GM11168 (cell line): ENCODE measurements around the gene NAA50.

Source experiments
- in situ Hi-C: fragments of 300-500 bp; cut with MboI; formaldehyde crosslinking; loops from one replicate; pipeline ENCODE4 v1.12.0; 2022; ENCODE audit warnings: low sequenced_read_pairs; ENCODE audit not compliant: unreplicated experiment

The NAA50 gene

GRCh38 chr3:113745756-113746547 lies at the start of gene NAA50:
Gene NAA50 (minus strand): TSS chr3:113746249. CDS start chr3:113745949, 300 bp downstream.
- in situ Hi-C loops, result no loop called here

GRCh38 chr3:113795693-113796092 lies 49.6 kb upstream of the NAA50 start:
- in situ Hi-C loops, result no loop called here

DNA sequence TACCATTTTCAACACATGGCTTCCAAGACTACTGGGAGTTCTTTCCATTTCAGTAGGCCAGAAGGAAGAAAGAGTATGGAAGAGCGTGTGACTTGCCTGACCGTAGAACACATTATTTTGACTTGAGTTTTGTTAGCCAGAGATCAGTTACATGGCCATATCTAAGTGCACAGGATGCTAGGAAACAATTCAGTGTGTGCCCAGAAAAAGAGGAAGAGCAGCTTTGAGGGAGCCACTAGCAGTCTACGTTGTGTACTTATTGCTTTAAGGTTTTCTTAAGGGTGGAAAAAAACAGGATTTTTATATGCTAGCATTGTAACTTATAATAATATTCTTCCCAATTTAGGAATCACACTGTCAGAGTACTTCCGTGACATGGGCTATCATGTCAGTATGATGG lies 48.5 kb upstream of the NAA50 start:
- in situ Hi-C loops, result no loop called here

DNA sequence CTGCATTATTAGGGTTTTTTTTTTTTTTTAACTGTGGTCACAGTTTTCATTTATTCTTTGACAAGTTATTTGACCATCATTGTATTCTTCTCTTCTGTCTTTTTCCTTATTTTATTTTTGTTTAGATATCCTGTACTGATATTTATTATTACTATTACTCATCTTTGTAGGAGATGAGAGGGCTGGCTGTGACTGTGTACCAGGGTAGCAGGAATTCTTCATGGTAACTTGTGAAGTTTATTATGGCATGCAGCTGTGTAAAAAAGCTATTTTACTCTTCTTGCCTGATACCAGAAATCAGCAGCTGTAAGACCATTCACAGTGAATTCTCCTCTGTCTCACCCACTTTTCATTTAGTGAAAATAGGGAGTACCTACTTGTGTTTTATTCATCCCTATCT lies 45.3 kb upstream of the NAA50 start:
- in situ Hi-C loops, result no loop called here

- in situ Hi-C loops, result no loop called here
Measured at GRCh38 chr3:113783980-113784379, 37.9 kb upstream of the NAA50 start.

- in situ Hi-C loops, result no loop called here
Measured at GRCh38 chr3:113783463-113783862, 37.4 kb upstream of the NAA50 start.

DNA sequence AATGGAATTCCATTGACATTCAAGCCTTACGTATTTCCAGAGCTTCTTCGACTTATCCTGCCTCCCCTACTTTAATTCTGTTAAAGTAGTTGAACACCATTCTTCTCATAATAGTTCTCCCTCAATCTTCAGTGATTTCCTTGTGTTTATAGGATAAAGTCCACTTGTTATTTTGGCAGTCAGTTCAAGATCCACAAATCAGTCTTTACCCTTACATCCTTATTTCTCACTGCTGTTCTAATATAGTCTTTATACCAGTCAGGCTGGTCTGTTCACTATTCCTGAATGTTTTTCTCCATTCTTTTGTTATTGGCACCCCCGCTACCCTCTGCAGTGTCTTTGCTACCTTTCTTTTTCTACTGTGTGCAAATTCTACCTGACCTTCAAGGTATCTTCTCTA lies 30.5 kb upstream of the NAA50 start:
- in situ Hi-C loops, result no loop called here

- in situ Hi-C loops, result no loop called here
Measured at GRCh38 chr3:113775516-113775915, 29.5 kb upstream of the NAA50 start.

DNA sequence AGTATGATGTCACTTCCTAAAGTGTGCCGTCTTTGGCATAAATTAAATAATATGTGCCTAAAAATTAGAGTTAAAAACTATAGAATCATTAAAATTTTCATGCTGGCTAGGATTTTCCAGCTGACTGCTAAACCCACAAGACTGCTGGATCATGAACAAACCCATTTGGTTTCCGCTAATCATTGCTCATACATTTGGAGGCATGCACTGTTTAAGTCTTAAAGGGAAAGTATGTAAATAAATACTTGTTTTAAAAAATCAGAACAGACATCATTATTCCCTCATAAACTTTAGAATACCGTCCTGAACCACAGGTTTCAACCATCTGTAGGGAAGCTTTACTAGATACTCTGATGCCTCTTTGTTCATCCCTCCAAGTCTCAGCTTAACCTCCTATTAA lies 27.3 kb upstream of the NAA50 start:
- in situ Hi-C loops, result no loop called here

GRCh38 chr3:113771993-113772392 lies 25.9 kb upstream of the NAA50 start:
- in situ Hi-C loops, result no loop called here

DNA sequence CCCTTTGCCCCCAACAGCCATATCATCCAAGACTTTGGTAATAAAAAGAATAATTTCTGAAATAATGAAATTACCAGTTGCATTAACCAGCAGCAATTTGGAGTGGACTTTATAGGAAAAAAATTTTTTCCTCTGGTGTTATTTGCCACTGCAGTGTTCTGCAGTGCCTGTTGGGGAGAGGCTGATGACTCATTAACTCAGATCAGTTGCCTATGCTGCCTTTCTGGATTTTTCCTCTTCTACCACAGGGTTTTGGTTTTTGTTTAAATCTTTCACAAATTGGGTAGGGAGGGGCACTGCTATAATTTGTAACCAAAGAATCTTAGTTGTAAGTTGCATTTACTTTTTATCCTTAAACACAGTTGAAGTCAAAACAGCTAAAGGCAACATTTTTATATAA lies 23.5 kb upstream of the NAA50 start:
- in situ Hi-C loops, result no loop called here

- in situ Hi-C loops, result no loop called here
Measured at GRCh38 chr3:113764698-113765097, 18.6 kb upstream of the NAA50 start.

DNA sequence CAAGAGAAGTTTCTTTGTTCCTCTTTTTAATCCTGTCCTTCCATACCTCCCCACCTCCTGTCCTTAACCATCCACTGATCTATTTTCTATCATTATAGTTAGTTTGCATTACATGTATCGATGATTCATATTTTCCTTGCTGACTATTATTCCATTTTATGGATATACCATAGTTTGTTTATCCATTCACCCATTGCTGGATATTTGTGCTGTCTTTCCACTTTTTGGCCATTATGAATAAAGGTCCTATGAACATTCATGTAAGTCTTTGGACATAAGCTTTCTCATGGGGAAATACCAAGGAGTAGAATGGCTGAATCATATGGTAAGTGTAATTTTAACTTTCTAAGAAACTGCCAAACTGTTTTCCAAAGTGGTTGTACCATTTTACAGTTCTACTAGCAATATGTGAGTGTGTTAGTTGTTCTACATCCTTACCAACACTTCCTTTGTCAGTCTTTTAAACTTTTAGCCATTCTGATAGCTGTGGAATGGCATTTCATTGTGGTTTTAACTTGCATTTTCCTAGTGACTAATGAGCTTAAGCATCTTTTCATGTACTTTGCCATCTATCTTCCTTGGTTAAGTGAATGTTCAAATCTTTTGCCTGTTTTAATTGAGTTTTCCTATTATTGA lies 12.5 kb upstream of the NAA50 start:
- in situ Hi-C loops, result no loop called here

DNA sequence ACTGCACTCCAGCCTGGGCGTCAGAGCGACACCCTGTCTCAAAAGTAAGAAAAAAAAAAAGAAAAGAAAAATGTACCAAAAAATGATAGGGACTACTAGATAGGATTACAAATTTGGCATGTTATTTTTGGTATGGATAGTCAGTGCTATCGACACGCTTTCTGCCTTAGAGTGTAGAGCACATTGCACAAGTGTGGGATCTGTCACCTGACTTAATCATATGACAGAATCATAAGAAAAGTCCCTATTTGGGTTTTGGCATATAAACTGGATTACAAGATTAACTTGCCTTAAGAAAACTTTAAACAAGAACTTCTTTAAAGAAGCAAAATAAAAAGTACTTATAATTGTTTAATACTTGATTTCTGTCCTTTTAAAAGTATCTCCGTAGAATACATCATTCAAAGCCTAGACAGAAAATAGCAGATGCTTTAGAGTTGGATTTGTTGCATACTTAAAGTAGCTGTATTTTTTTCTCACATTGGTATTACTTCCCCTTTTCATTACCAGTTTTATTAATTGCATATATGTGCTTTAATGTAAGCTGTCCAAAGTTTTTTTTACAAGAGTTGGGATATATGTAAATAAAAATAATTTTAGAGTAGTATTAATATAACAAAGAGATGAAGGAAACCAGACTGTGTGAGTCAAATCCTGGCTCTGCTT lies 8.6 kb upstream of the NAA50 start:
- in situ Hi-C loops, result no loop called here

DNA sequence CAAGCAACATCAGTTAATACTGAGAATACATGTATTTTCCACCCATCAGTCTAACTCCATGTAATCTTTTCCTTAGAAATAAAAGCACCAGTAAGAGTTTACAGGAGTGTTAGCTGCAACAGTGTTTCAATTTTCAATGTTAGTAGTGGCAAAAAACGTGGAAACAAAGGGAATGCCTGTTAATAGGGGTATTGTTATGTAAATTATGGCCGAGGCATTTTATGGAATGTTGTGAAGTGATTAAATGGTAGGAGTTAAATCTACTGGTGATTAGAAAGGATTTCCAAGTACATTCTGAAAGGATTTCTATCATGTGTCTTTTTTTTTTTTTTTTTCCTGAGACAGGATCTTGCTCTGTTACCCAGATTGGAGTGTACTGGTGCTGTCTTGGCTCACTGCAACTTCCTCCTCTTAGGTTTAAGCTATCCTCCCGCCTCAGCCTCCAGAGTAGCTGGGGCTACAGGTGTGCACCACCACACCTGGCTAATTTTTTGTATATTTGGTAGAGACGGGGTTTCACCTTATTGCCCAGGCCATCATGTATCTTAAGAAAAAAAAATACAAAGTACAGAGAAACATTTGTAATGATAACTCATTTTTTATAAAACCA lies 7.4 kb upstream of the NAA50 start:
- in situ Hi-C loops, result no loop called here

- in situ Hi-C loops, result no loop called here
Measured at GRCh38 chr3:113751141-113751540, 5.1 kb upstream of the NAA50 start.

- in situ Hi-C loops, result no loop called here
Measured at GRCh38 chr3:113747283-113748046, 1.4 kb upstream of the NAA50 start.

DNA sequence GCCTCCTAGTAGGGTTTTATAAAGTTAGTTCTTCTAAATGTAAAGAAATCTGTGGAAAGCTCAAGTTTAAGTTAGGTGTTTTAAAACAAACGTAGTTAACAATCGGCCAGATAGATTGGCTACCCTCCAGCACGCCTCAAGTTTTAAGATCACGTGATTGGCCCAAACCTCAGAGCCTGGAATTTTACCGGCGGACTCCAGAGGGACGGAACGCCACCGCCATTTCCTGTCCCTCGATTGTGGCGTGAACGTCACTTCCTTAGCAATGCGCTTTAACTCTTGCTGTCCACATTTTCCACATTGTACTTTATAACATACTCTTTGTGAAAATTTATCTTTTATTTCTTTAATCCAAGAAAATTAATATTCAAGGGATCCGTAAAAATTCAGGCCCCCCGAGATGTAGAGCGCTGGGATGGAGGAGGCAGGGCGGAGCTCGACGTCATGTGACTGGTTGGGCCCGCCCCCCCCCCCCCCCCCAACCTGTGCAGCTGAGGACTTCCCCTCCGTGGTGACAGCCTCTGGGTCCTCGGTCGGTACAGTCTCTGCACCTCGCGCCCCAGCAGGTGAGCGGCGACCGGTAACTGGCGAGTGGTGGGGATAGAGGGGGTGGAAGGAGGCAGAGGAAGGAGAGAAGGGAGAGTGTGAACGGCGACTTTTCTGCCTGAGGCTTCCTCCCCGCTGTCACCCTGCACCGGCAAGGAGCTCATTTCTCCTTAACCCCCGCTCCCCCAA lies 666 bp upstream of the NAA50 start, which contains the start of gene ATP6V1A:
ATP6V1A (plus strand) TSS at position 488 of the 735 bp plus-strand sequence. CDS start 31,719 bp downstream, outside the sequence.
- in situ Hi-C loops, result no loop called here

- in situ Hi-C loops, result no loop called here
Measured at GRCh38 chr3:113744941-113745755, 901 bp downstream of the NAA50 start.
